ACC112 (cell line): ENCODE data around the gene AGPAT2.
"Not testable (repeated sequence)": the region's sequence is repeated elsewhere in the genome, so short reads cannot be mapped to it uniquely, and the experiment has no call there.

Source experiments
- H2AFZ ChIP-seq: fragments of 200-600 bp; sonication (generic); one replicate; pipeline ENCODE4 v1.6.0; 2017; ENCODE audit warnings: antibody characterized with exemption, low read length; ENCODE audit not compliant: unreplicated experiment
- H3K27ac ChIP-seq: fragments of 200-600 bp; sonication (generic); 2 replicates; pipeline ENCODE4 v1.5.1; 2014; ENCODE audit warnings: low read depth, mild to moderate bottlenecking, antibody characterized with exemption, low read length, moderate library complexity
- H3K27me3 ChIP-seq: fragments of 200-600 bp; sonication (generic); 2 replicates; pipeline ENCODE4 v1.6.1; 2014; ENCODE audit warnings: mild to moderate bottlenecking, antibody characterized with exemption, low read length, moderate library complexity, mixed read lengths; ENCODE audit not compliant: insufficient read depth
- H3K36me3 ChIP-seq: fragments of 200-600 bp; sonication (generic); 2 replicates; pipeline ENCODE4 v1.6.1; 2016; ENCODE audit warnings: mild to moderate bottlenecking, antibody characterized with exemption, low read length, moderate library complexity, mixed read lengths; ENCODE audit not compliant: insufficient read depth
- H3K4me1 ChIP-seq: fragments of 200-600 bp; sonication (generic); one replicate; pipeline ENCODE4 v1.6.1; 2016; ENCODE audit warnings: low read length, mixed read lengths; ENCODE audit not compliant: insufficient read depth, unreplicated experiment, control insufficient read depth
- H3K4me3 ChIP-seq: fragments of 200-600 bp; sonication (generic); 2 replicates; pipeline ENCODE4 v1.5.1; 2014; ENCODE audit warnings: mild to moderate bottlenecking, low read depth, low read length
- H3K79me2 ChIP-seq: fragments of 200-600 bp; sonication (generic); one replicate; pipeline ENCODE4 v1.6.0; 2016; ENCODE audit warnings: low read length; ENCODE audit not compliant: control insufficient read depth, unreplicated experiment, insufficient read depth

The AGPAT2 gene

DNA sequence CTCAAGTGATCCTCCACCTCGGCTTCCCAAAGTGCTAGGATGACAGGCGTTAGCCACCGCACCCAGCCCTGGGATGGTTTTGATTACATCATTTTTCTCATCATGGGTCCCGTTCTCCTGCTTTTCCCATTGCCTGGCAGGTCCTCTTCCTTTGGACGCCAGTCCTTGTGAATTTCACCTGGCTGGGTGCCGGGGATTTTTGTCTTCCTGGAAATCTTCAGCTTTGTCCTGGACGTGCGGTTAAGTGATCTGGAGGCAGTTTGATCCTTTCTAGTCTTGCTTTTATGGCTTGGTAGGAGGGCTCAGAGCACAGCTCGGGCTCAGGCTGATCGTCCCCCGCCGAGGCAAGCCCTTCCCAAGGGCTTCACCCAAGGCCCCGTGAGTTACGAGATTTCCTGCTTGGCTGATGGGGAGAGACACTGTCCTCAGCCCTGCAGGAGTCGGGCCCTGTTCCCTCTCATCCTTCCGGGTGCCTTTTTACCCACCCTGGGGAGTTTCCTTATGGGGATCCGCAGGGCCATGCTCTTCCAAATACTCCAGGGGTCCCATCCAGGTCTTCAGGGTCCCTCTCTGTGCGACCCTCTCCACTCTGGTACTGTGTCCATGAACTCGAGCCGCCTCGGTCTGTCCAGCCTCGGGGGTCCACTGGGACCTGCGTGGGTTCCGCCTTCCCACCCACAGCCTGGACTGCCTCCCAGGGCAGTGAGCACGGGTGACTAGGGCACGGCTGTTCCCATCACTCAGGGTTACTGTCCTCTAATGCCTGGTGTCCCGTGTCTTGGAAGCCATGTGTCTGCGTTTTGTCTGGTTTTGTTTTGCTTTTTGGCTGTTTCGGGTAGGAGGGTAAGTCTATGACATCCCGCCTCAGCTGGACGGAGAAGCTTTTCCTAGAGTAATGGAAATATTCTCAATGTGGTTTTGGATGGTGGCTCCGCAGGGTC, 46.8 kb downstream of the AGPAT2 start:
- no peaks in the 10 kb centered on the region for H3K27me3 ChIP-seq
- no peak overlapping the region for H3K27ac ChIP-seq
- peaks cover 16% of the 10 kb centered on the region for H3K4me1 ChIP-seq
- H2AFZ ChIP-seq = no peak overlapping the region
- no peaks in the 10 kb centered on the region for H3K36me3 ChIP-seq
- H3K4me3 ChIP-seq = no peak overlapping the region
- H3K79me2 ChIP-seq = no peaks in the 10 kb centered on the region

DNA sequence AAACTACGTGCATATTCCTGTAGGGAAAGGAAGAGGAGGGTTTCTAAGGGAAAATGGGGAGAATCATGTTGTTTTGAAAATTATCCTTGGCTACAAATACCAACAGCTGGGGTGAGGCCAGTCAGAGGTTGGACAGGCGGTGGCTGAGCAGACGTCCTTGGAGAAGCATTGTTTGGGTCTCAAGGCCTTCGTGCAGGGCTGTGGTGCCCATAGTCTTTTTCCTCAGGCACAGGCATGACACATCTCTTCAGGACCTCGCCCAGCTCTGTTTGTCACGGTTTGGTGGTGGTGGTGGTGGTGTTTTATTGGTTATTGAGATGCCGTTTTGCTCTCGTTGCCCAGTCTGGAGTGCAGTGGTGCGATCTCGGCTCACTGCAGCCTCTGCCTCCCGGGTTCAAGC, 52.4 kb downstream of the AGPAT2 start:
- Histone ChIP-seq H2AFZ (no peak overlapping the region), H3K27me3 (no peaks in the 10 kb centered on the region), H3K79me2 (no peaks in the 10 kb centered on the region), H3K4me1 (no peaks in the 10 kb centered on the region), H3K27ac (no peak overlapping the region), H3K4me3 (no peak overlapping the region), H3K36me3 (no peaks in the 10 kb centered on the region)

DNA sequence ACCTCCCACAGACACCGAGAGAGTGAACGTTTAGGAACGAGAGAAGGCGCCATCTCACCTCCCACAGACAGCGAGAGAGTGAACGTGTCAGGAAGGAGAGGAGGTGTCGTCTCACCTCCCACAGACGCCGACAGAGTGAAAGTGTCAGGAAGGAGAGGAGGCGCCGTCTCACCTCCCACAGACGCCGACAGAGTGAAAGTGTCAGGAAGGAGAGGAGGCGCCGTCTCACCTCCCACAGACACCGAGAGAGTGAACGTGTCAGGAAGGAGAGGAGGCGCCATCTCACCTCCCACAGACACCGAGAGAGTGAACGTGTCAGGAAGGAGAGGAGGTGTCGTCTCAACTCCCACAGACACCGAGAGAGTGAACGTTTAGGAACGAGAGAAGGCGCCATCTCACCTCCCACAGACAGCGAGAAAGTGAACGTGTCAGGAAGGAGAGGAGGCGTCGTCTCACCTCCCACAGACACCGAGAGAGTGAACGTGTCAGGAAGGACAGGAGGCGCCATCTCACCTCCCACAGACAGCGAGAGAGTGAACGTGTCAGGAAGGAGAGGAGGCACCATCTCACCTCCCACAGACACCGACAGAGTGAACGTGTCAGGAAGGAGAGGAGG, 54.7 kb downstream of the AGPAT2 start:
- not testable (repeated sequence) for H3K4me3 ChIP-seq, H3K36me3 ChIP-seq, H3K4me1 ChIP-seq, H3K27ac ChIP-seq, H2AFZ ChIP-seq, H3K27me3 ChIP-seq, H3K79me2 ChIP-seq

DNA sequence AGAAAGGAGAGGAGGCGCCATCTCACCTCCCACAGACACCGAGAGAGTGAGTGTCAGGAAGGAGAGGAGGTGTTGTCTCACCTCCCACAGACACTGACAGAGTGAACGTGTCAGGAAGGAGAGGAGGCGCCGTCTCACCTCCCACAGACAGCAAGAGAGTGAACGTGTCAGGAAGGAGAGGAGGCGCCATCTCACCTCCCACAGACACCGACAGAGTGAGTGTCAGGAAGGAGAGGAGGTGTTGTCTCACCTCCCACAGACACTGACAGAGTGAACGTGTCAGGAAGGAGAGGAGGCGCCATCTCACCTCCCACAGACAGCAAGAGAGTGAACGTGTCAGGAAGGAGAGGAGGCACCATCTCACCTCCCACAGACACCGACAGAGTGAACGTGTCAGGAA, 55.2 kb downstream of the AGPAT2 start:
- not testable (repeated sequence) for H3K36me3 ChIP-seq, H3K27me3 ChIP-seq, H2AFZ ChIP-seq, H3K4me3 ChIP-seq, H3K4me1 ChIP-seq, H3K27ac ChIP-seq, H3K79me2 ChIP-seq

DNA sequence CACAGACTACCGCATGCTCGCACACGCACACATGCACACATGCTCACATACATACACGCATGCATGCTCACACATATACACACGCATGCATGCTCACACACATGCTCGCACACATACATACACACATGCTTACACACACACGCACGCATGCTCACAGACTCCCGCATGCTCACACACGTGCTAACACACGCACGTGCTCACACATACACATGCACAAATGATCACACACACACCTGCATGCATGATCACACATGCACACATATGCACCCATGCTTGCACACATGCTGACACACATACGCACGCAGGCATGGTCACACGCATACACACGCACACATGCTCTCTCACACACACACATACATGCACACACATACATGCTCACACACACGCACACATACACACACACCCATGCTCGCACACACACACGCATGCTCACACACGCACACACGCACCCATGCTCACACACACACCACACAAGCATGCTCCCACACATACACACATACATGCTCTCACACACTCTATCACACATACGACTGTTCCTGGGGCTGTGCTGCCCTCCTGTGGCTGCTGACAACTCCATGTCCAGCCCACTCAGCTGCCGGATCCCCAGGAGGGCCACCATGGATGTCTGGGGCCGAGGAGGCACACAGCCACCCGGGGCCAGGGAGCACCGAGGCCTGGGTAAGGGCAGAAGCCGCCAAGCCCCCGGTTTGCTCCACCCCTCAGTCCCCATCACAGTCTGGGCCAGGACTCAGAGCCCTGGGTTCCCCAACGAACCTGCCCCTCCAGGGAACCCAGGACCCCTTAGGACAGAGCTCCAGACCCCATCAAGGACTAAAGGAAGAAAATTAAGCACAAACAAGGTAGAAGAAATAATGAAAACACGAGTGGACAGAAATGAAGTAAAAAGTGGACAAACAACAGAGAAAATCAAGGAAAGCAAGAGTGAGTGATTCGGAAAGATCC, 55.9 kb downstream of the AGPAT2 start:
- Histone ChIP-seq H3K27ac (no peak overlapping the region), H3K4me1 (no peaks in the 10 kb centered on the region), H3K27me3 (no peaks in the 10 kb centered on the region), H3K36me3 (no peaks in the 10 kb centered on the region), H3K4me3 (no peak overlapping the region), H3K79me2 (no peaks in the 10 kb centered on the region), H2AFZ (no peak overlapping the region)

DNA sequence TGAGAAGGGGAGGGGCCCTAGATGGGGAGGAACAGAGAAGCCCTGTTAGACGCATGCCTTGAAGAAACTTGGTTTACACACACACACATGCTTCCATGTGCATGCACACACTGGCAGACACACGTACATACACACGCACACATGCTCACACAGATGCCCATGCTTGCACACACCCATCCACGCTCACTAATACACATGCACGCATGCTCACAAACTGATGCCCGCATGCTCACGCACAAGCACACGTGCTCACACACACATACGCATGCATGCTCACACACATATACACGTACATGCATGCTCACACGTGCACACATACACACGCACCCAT, 56.6 kb downstream of the AGPAT2 start:
- H3K79me2 ChIP-seq = no peaks in the 10 kb centered on the region
- H3K4me1 ChIP-seq = peaks cover under 1% of the 10 kb centered on the region
- no peak overlapping the region for H2AFZ ChIP-seq
- no peaks in the 10 kb centered on the region for H3K36me3 ChIP-seq
- H3K27ac ChIP-seq = no peak overlapping the region
- no peaks in the 10 kb centered on the region for H3K27me3 ChIP-seq
- no peak overlapping the region for H3K4me3 ChIP-seq

DNA sequence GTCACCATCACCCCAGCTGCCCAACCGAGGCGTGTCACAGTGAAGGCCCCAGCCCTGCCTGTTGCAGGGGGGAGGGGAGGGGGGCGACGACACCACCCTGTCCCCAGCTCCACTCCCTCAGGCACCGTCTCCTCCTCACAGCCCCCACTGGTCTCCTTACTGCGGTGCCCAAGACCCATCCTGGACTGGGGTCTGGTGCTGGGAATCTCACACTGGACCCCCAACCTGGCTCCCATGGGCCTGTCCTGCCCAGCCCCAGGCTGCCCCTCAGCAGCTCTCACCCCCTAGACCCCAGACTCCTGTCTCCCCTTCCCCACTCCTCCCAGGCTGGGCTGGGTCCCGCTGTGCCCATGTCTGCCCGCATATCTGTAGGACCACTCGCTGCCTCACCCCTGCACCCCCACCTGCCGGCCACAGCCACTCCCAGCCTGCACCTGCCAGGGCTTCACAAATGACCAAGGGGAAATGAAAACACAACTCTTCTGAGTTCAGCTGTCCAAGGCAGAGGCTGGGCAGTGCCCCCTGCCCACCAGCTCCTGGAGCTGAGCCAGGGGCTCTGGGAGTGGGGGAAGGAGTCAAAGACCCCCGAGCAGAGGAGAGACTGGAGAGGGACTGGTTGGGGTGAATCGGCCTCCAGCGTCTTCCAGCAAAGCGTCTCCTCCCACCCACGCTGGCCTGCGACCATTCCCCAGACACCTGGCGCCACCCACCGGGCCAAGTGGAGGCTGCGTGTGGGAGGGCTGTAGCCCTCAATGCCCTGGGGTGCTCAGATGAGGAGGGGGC, 57.2 kb downstream of the AGPAT2 start:
- Histone ChIP-seq H3K36me3 (no peaks in the 10 kb centered on the region), H3K79me2 (no peaks in the 10 kb centered on the region), H3K4me1 (peaks cover 6% of the 10 kb centered on the region), H2AFZ (no peak overlapping the region), H3K27me3 (no peaks in the 10 kb centered on the region), H3K27ac (no peak overlapping the region), H3K4me3 (no peak overlapping the region)

DNA sequence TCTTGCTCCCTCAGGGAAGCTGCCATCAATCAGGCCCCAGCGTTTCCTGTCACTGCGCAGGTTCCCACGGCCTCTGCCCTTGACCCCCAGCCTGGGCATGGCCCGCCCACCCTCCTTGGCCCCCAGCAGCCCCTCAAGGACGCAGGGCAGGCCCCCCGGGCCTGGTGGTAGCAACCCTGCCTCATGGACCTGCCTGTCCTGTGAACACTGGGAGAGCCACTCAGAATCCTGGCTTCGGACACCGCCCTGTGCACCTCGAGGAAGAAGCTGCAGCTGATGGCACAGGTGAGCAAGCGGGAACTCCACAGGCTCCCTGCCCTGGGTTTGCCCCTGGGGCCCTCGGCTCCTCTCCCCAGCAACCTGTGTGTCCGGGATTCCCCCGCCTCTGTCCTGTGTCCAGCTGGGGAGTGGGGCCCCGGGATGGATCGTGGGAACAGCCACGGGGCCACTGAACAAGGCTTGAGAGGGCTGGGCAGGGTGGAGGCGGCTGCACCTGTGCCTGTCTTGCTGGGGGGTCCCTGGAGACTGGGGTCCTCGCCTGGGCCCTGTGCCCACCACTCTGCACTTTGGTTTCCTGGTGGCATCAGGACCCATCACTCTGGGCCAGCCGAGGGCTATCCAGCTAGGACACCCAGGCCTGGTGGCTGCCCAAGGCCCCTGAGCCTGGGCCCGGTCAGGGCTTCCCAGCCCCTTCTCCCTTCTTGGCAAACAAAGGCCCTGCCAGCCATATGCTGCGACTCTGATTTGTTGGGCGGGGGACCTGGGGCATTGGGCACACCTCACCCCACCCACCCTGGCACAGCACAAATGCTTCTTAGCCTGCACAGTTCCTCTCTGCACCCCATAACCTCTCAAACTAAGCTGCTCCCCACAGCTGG, 58.0 kb downstream of the AGPAT2 start:
- no peak overlapping the region for H3K27ac ChIP-seq

DNA sequence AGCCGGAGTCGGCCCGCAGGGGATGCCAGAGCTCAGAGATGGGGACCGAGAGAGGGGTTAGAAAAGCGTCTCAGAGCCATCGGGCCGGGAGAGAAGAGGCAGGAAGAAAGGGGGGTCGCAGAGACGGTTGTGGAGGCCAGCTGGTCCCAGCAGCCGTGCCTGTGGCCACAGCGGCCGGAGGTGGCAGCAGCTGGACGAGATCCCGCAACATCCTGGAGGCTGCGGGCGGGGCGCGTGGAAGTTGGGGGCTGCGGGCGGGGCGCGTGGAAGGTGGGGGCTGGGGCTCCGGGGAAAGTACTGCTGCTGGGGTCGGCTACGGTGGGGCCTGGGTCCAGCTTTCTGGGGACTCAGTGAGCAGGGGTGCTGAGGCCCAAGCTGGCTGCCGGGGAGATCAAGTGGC, 59.0 kb downstream of the AGPAT2 start:
- Histone ChIP-seq H3K4me3 (no peak overlapping the region), H3K79me2 (no peaks in the 10 kb centered on the region), H3K4me1 (peaks cover 10% of the 10 kb centered on the region), H3K27me3 (no peaks in the 10 kb centered on the region), H2AFZ (no peak overlapping the region), H3K27ac (no peak overlapping the region), H3K36me3 (no peaks in the 10 kb centered on the region)

More for the DNA sequence above, 58.0 kb downstream of the AGPAT2 start:
- Histone ChIP-seq H3K36me3 (no peaks in the 10 kb centered on the region), H3K4me3 (no peak overlapping the region), H3K27me3 (no peaks in the 10 kb centered on the region), H3K79me2 (no peaks in the 10 kb centered on the region), H2AFZ (no peak overlapping the region), H3K4me1 (peaks cover 10% of the 10 kb centered on the region)
